HepG2 (cell line): ENCODE results near the gene TMEM45A. TPM values are rescaled to one million over a fixed set of nuclear protein-coding genes. Genes with fewer than 3 reads are reported as not detected.

Experiments used
- ATAC-seq: fragments of 200-7000 bp; cut with Tn5 transposase; 3 replicates; pipeline ENCODE4 v1.9.1; 2020; ENCODE audit warnings: mild to moderate bottlenecking, moderate library complexity
- BruUV-seq: library from RNA; stranded (reverse); fragments of 400-500 nt; replicated peaks from 2 replicates; lab custom pipeline; 2021; lab: Mats Ljungman, UMichigan
- CTCF ChIA-PET: fragments of 300-600 bp; formaldehyde crosslinking; extraction: SDS; loops from one replicate; lab custom pipeline; 2021; ENCODE audit warnings: low total read pairs, inconsistent platforms, low intra/inter-chr PET ratio; lab: Yijun Ruan, JAX
- POLR2A ChIA-PET: fragments of 350-600 bp; sonication (Branson Sonifier 250); formaldehyde crosslinking; loops from one replicate; lab custom pipeline; 2020; ENCODE audit warnings: antibody characterized with exemption, inconsistent platforms; lab: Yijun Ruan, JAX
- DNase-seq: peaks from one replicate; pipeline ENCODE4 v3.0.0-alpha.2; 2015; ENCODE audit warnings: low spot score
- FAIRE-seq: peaks from 3 replicates; lab custom pipeline; 2011; peaks lifted over from hg19 to GRCh38; lab: Jason Lieb, UNC
- H2AFZ ChIP-seq: one replicate; pipeline ENCODE4 v1.6.1; 2011; ENCODE audit warnings: low read length, inconsistent platforms
- H3K27ac ChIP-seq: fragments of 300-600 bp; 3 replicates; pipeline ENCODE4 v1.8.0; 2011; ENCODE audit warnings: mixed run types, mild to moderate bottlenecking, mixed read lengths, low read length, inconsistent platforms; ENCODE audit not compliant: insufficient read depth; ENCODE audit errors: extremely low read length
- H3K27me3 ChIP-seq, 2 experiments: fragments of 200-600 bp in 1 of 2; 2 replicates in 1 of 2; 3 replicates in 1 of 2; pipeline versions ENCODE4 v1.6.0 to v1.8.0; 2011; ENCODE audit warnings: low read length in 2 of 2, mild to moderate bottlenecking in 2 of 2, moderate library complexity in 2 of 2, inconsistent platforms in 1 of 2; ENCODE audit not compliant: insufficient read depth in 2 of 2, control insufficient read depth in 1 of 2
- H3K36me3 ChIP-seq, 2 experiments: fragments of 200-600 bp in 1 of 2; replicated peaks in 1 of 2; 2 replicates in 1 of 2; 3 replicates in 1 of 2; pipeline versions ENCODE4 v1.5.1 to v1.8.0; 2011; ENCODE audit warnings: low read length in 2 of 2, inconsistent platforms in 1 of 2; ENCODE audit not compliant: insufficient read depth in 2 of 2, control insufficient read depth in 1 of 2
- H3K4me1 ChIP-seq: 2 replicates; pipeline ENCODE4 v1.5.1; 2012; ENCODE audit warnings: low read length, inconsistent platforms; ENCODE audit not compliant: insufficient read depth
- H3K4me2 ChIP-seq: 2 replicates; pipeline ENCODE4 v1.6.0; 2011; ENCODE audit warnings: low read depth, low read length, inconsistent platforms
- H3K4me3 ChIP-seq, 3 experiments: fragments of 200-600 bp in 1 of 3; sonication (generic), shearing (Covaris generic) in 1 of 3; replicated peaks in 1 of 3; 2 replicates each; pipeline ENCODE4 v1.5.1; 2011 to 2016; ENCODE audit warnings: low read length in 3 of 3, inconsistent platforms in 2 of 3, low read depth in 2 of 3, mild to moderate bottlenecking in 2 of 3, control low read depth in 1 of 3, mixed read lengths in 1 of 3; ENCODE audit not compliant: insufficient read depth in 1 of 3
- H3K79me2 ChIP-seq: one replicate; pipeline ENCODE4 v1.6.1; 2011; ENCODE audit warnings: low read length, inconsistent platforms; ENCODE audit not compliant: insufficient read depth
- H3K9ac ChIP-seq: 2 replicates; pipeline ENCODE4 v1.6.0; 2011; ENCODE audit warnings: mild to moderate bottlenecking, low read depth, low read length, inconsistent platforms; ENCODE audit not compliant: insufficient read depth
- H3K9me3 ChIP-seq: 2 replicates; pipeline ENCODE4 v1.5.1; 2012; ENCODE audit warnings: mild to moderate bottlenecking, low read length
- H4K20me1 ChIP-seq: 2 replicates; pipeline ENCODE4 v1.6.0; 2011; ENCODE audit warnings: inconsistent platforms, mild to moderate bottlenecking, low read length, moderate library complexity; ENCODE audit not compliant: insufficient read depth
- AGO1 ChIP-seq: fragments of 200-400 bp; formaldehyde crosslinking; IDR thresholded peaks from 2 replicates; pipeline ENCODE4 v1.6.1; 2017; ENCODE audit warnings: mild to moderate bottlenecking, low read depth, low read length, moderate library complexity; ENCODE audit not compliant: poor library complexity, severe bottlenecking
- ATF7 ChIP-seq, 2 experiments: fragments of 450-650 bp in 1 of 2; sonication (generic) in 1 of 2; formaldehyde crosslinking in 1 of 2; IDR thresholded peaks; 2 replicates each; pipeline versions ENCODE4 v1.4.0 to v1.6.1; 2016 to 2020; ENCODE audit warnings: antibody characterized with exemption in 1 of 2, mild to moderate bottlenecking in 1 of 2, missing genetic modification reagents in 1 of 2
- CEBPB ChIP-seq: IDR thresholded peaks from 2 replicates; pipeline ENCODE4 v1.6.1; 2011; ENCODE audit warnings: low read depth, low read length, improper control_type of control experiment, borderline replicate concordance
- CREB1 ChIP-seq, 2 experiments: fragments of 450-650 bp in 1 of 2; IDR thresholded peaks; 2 replicates each; pipeline ENCODE4 v1.6.1; 2016 to 2017; ENCODE audit warnings: control low read depth in 1 of 2, mild to moderate bottlenecking in 1 of 2, missing compliant biosample characterization in 1 of 2, missing genetic modification characterization in 1 of 2
- DMAP1 ChIP-seq: IDR thresholded peaks from 2 replicates; pipeline ENCODE4 v1.6.1; 2016
- TMF1 ChIP-seq: sonication (generic); formaldehyde crosslinking; IDR thresholded peaks from 2 replicates; pipeline ENCODE4 v1.8.1; 2022; ENCODE audit warnings: low read depth, missing genetic modification reagents
- ZNF44 ChIP-seq: sonication (generic); formaldehyde crosslinking; IDR thresholded peaks from 2 replicates; pipeline ENCODE4 v1.5.1; 2020; ENCODE audit warnings: mild to moderate bottlenecking, missing genetic modification reagents
- ZNF83 ChIP-seq: sonication (generic); formaldehyde crosslinking; IDR thresholded peaks from 2 replicates; pipeline ENCODE4 v1.4.0; 2020; ENCODE audit warnings: missing genetic modification reagents, mild to moderate bottlenecking, borderline replicate concordance
- ZNF879 ChIP-seq: sonication (generic); formaldehyde crosslinking; IDR thresholded peaks from 2 replicates; pipeline ENCODE4 v1.8.1; 2023; ENCODE audit warnings: missing genetic modification reagents
- WGBS: methylation state at CpG from one replicate; pipeline ENCODE4 v1.1.6; 2017; ENCODE audit warnings: low lambda C conversion rate; 5-methylcytosine and 5-hydroxymethylcytosine counted together
- in situ Hi-C: cut with HindIII; loops from 2 replicates; pipeline ENCODE4 v1.10.0; 2017; ENCODE audit warnings: low pct_unique_long_range_greater_than_20kb; ENCODE audit not compliant: extremely low pct_ligation_motif_present
- intact Hi-C: fragments of 100-400 bp; cut with micrococcal nuclease; formaldehyde crosslinking; loops from one replicate; pipeline ENCODE4 v1.10.0; 2022; ENCODE audit not compliant: unreplicated experiment
- polyA plus RNA-seq, 8 experiments: library from polyadenylated mRNA; depleted of rRNA in 3 of 8; stranded (reverse) in 7 of 8; unstranded in 1 of 8; fragments of >200 nt; fragmentation: Illumina TruSeq in 4 of 8; extraction: Trizol in 4 of 8; gene quantifications; 2 replicates each; pipeline versions ENCODE4 v1.2.1 to v1.2.3, GENCODE V29; 2011 to 2016; ENCODE audit warnings: low read depth in 4 of 8, missing spikeins in 1 of 8, mixed read lengths in 1 of 8; ENCODE audit not compliant: insufficient read depth in 1 of 8
- total RNA-seq, 5 experiments: library from RNA; depleted of rRNA; stranded (reverse); fragments of >200 nt; fragmentation: Illumina TruSeq; extraction: Trizol; gene quantifications; 2 replicates each; pipeline ENCODE4 v1.2.3, GENCODE V29; 2016; ENCODE audit warnings: low read depth in 1 of 5
- TF ChIP-seq, protein P1 (sequence below): sonication (generic); formaldehyde crosslinking; IDR thresholded peaks from 2 replicates; pipeline ENCODE4 v1.9.0; 2021; ENCODE audit warnings: missing genetic modification reagents, mild to moderate bottlenecking, borderline replicate concordance
- TF ChIP-seq, protein P2 (sequence below): sonication (generic); formaldehyde crosslinking; IDR thresholded peaks from 2 replicates; pipeline ENCODE4 v1.4.0; 2020; ENCODE audit warnings: missing genetic modification reagents
- TF ChIP-seq, protein P3 (sequence below): sonication (generic); formaldehyde crosslinking; IDR thresholded peaks from 2 replicates; pipeline ENCODE4 v1.5.0; 2020; ENCODE audit warnings: missing genetic modification reagents
- TF ChIP-seq, protein P4 (sequence below): IDR thresholded peaks from 2 replicates; pipeline ENCODE4 v1.6.1; 2016; ENCODE audit warnings: low read depth
- TF ChIP-seq, protein P5 (sequence below): sonication (generic); formaldehyde crosslinking; IDR thresholded peaks from 2 replicates; pipeline ENCODE4 v1.5.1; 2020; ENCODE audit warnings: missing genetic modification reagents, mild to moderate bottlenecking, borderline replicate concordance

The TMEM45A gene
- total and polyA plus RNA-seq, 2 of the 13 experiments (the other 11 are each of a cell fraction or from before 2014, with no cell fraction given), result 14.8 to 38.5 TPM

DNA sequence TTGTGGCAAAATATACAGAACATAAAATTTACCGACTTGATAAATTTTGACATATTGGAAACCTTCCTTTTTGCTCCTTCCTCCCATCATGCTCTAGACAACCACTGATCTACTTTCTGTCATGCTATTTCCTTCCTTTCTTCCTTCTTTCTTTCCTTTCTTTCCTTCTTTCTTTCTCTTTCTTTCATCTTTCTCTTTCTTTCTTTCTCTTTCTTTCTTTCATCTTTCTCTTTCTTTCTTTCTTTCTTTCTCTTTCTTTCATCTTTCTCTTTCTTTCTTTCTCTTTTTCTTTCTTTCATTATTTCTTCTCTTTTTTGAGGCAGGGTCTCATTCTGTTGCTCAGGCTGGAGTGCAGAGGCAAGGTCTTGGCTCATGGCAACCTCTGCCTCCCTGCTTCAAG is 8.9 kb upstream of the TMEM45A start (continued):
- TF ChIP-seq, protein P1, sequence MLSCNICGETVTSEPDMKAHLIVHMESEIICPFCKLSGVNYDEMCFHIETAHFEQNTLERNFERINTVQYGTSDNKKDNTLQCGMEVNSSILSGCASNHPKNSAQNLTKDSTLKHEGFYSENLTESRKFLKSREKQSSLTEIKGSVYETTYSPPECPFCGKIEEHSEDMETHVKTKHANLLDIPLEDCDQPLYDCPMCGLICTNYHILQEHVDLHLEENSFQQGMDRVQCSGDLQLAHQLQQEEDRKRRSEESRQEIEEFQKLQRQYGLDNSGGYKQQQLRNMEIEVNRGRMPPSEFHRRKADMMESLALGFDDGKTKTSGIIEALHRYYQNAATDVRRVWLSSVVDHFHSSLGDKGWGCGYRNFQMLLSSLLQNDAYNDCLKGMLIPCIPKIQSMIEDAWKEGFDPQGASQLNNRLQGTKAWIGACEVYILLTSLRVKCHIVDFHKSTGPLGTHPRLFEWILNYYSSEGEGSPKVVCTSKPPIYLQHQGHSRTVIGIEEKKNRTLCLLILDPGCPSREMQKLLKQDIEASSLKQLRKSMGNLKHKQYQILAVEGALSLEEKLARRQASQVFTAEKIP (CRISPR knock-in tag), result no peak
- TF ChIP-seq ZNF44 (CRISPR knock-in tag), result no peak
- TF ChIP-seq ZNF83 (CRISPR knock-in tag), result no peak
- TF ChIP-seq ZNF879 (CRISPR knock-in tag), result no peak
- TF ChIP-seq DMAP1 (CRISPR knock-in tag), result no peak
- TF ChIP-seq, protein P2, sequence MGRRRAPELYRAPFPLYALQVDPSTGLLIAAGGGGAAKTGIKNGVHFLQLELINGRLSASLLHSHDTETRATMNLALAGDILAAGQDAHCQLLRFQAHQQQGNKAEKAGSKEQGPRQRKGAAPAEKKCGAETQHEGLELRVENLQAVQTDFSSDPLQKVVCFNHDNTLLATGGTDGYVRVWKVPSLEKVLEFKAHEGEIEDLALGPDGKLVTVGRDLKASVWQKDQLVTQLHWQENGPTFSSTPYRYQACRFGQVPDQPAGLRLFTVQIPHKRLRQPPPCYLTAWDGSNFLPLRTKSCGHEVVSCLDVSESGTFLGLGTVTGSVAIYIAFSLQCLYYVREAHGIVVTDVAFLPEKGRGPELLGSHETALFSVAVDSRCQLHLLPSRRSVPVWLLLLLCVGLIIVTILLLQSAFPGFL, result no peak

DNA sequence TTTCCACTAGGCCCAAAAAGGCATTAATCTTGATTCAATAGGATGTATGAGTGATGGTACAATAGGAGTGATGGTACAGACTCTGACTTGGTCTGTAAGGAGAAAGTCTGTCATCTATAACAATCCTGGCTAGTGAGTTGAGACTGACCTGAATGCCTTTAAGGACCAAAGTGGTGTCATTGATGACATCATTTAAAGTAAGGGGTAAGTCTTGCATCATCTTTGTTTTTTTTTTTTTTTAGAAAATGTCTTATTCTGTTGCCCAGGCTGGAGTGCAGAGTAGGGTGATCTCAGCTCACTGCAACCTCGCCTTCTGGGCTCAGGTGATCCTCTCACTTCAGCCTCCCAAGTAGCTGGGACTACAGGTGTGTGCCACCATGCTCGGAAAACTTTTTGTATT is 5.6 kb upstream of the TMEM45A start:
- in situ Hi-C loops, result no loop called here
- no peak for FAIRE-seq
- no peak overlapping the region for H2AFZ ChIP-seq
- H3K9me3 ChIP-seq, result no peaks in the 10 kb centered on the region
- H3K27me3 ChIP-seq, result peaks cover 0 to 19% of the 10 kb centered on the region in 2 experiments; a peak in 2 of 5 replicates
- ChIA-PET POLR2A (no interaction called here), CTCF (no interaction called here)
- no peak for ATAC-seq
- H3K27ac ChIP-seq, result no peak overlapping the region
- H3K9ac ChIP-seq, result no peak overlapping the region
- no peak for DNase-seq
- H3K4me2 ChIP-seq, result no peak overlapping the region
- no peak overlapping the region for H3K4me3 ChIP-seq
- peaks cover 15% of the 10 kb centered on the region for H3K4me1 ChIP-seq
- TF ChIP-seq AGO1, result no peak
- TF ChIP-seq ATF7 (IDR thresholded peaks at IDR 0.05), result peak; percentile 94
- TF ChIP-seq ATF7 (CRISPR knock-in tag; IDR thresholded peaks at IDR 0.05), result no peak
- TF ChIP-seq, protein P3, sequence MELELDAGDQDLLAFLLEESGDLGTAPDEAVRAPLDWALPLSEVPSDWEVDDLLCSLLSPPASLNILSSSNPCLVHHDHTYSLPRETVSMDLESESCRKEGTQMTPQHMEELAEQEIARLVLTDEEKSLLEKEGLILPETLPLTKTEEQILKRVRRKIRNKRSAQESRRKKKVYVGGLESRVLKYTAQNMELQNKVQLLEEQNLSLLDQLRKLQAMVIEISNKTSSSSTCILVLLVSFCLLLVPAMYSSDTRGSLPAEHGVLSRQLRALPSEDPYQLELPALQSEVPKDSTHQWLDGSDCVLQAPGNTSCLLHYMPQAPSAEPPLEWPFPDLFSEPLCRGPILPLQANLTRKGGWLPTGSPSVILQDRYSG, result no peak
- TF ChIP-seq CREB1 (IDR thresholded peaks at IDR 0.05), result peak; percentile 71
- TF ChIP-seq CREB1 (CRISPR knock-in tag; IDR thresholded peaks at IDR 0.05), result no peak
- TF ChIP-seq, protein P4, sequence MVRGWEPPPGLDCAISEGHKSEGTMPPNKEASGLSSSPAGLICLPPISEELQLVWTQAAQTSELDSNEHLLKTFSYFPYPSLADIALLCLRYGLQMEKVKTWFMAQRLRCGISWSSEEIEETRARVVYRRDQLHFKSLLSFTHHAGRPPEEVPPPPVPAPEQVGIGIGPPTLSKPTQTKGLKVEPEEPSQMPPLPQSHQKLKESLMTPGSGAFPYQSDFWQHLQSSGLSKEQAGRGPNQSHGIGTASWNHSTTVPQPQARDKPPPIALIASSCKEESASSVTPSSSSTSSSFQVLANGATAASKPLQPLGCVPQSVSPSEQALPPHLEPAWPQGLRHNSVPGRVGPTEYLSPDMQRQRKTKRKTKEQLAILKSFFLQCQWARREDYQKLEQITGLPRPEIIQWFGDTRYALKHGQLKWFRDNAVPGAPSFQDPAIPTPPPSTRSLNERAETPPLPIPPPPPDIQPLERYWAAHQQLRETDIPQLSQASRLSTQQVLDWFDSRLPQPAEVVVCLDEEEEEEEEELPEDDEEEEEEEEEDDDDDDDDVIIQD (CRISPR knock-in tag), result no peak
- TF ChIP-seq, protein P5, sequence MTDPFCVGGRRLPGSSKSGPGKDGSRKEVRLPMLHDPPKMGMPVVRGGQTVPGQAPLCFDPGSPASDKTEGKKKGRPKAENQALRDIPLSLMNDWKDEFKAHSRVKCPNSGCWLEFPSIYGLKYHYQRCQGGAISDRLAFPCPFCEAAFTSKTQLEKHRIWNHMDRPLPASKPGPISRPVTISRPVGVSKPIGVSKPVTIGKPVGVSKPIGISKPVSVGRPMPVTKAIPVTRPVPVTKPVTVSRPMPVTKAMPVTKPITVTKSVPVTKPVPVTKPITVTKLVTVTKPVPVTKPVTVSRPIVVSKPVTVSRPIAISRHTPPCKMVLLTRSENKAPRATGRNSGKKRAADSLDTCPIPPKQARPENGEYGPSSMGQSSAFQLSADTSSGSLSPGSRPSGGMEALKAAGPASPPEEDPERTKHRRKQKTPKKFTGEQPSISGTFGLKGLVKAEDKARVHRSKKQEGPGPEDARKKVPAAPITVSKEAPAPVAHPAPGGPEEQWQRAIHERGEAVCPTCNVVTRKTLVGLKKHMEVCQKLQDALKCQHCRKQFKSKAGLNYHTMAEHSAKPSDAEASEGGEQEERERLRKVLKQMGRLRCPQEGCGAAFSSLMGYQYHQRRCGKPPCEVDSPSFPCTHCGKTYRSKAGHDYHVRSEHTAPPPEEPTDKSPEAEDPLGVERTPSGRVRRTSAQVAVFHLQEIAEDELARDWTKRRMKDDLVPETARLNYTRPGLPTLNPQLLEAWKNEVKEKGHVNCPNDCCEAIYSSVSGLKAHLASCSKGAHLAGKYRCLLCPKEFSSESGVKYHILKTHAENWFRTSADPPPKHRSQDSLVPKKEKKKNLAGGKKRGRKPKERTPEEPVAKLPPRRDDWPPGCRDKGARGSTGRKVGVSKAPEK (CRISPR knock-in tag), result no peak
- peak; percentile 21; the same call in 1 of the 2 replicates for TF ChIP-seq CEBPB
- TF ChIP-seq TMF1 (CRISPR knock-in tag), result no peak
- intact Hi-C loops, result no loop called here
- no peaks in the 10 kb centered on the region for H4K20me1 ChIP-seq
- BruUV-seq, result no TSS peak
- no peaks in the 10 kb centered on the region for H3K79me2 ChIP-seq
- H3K36me3 ChIP-seq, result no peaks in the 10 kb centered on the region
- 31% methylated on average over 2 of the region's 2 CpGs for WGBS
